CD4-positive, alpha-beta T cell (primary cell): ENCODE measurements around the gene VPS25. TPM values are rescaled to one million over a fixed set of nuclear protein-coding genes. Genes with fewer than 3 reads are reported as not detected.

ENCODE experiments used
- ATAC-seq: fragments of 200-7000 bp; cut with Tn5 transposase; one replicate; pipeline ENCODE4 v1.10.0; 2022; ENCODE audit warnings: mild to moderate bottlenecking; ENCODE audit not compliant: poor library complexity
- CTCF ChIA-PET: fragments of 350-600 bp; sonication (Branson Sonifier 250); formaldehyde crosslinking; loops from one replicate; lab custom pipeline; 2021; ENCODE audit warnings: antibody characterized with exemption, inconsistent platforms; lab: Charles Lee
- POLR2A ChIA-PET: fragments of 350-600 bp; sonication (Branson Sonifier 250); formaldehyde crosslinking; loops from one replicate; lab custom pipeline; 2021; ENCODE audit warnings: antibody characterized with exemption, inconsistent platforms; lab: Charles Lee
- DNase-seq, 14 experiments: peaks; one replicate each; pipeline ENCODE4 v3.0.0-alpha.2; 2013 to 2020; ENCODE audit warnings: mixed read lengths in 2 of 14
- H3K27ac ChIP-seq, 2 donors: one replicate each; pipeline versions ENCODE4 v1.5.1 to v1.7.0; 2013; ENCODE audit warnings: low read length in 2 of 2, low read depth in 1 of 2, mild to moderate bottlenecking in 1 of 2
- H3K27me3 ChIP-seq, 2 experiments: 1 replicate in 1 of 2; 2 replicates in 1 of 2; pipeline versions ENCODE4 v1.6.1 to v1.7.0; 2013; ENCODE audit warnings: low read length in 2 of 2, control low read depth in 1 of 2, mild to moderate bottlenecking in 1 of 2, moderate library complexity in 1 of 2; ENCODE audit not compliant: insufficient read depth in 2 of 2, control insufficient read depth in 1 of 2
- H3K36me3 ChIP-seq: one replicate; pipeline ENCODE4 v1.6.1; 2013; ENCODE audit warnings: low read length, control low read depth; ENCODE audit not compliant: insufficient read depth
- H3K4me1 ChIP-seq: one replicate; pipeline ENCODE4 v1.6.1; 2013; ENCODE audit warnings: low read length, control low read depth; ENCODE audit not compliant: insufficient read depth
- H3K4me3 ChIP-seq: one replicate; pipeline ENCODE4 v1.5.1; 2013; ENCODE audit warnings: mild to moderate bottlenecking, low read length, moderate library complexity
- H3K9me3 ChIP-seq, 2 experiments: 1 replicate in 1 of 2; 2 replicates in 1 of 2; pipeline versions ENCODE4 v1.6.1 to v1.7.0; 2013; ENCODE audit warnings: low read length in 2 of 2, mild to moderate bottlenecking in 2 of 2, control low read depth in 1 of 2, moderate library complexity in 1 of 2; ENCODE audit not compliant: control insufficient read depth in 1 of 2, insufficient read depth in 1 of 2
- H3K27ac Mint-ChIP-seq: one replicate; pipeline ENCODE4 v1.8.0; 2020; ENCODE audit warnings: mixed read lengths
- H3K27me3 Mint-ChIP-seq: one replicate; pipeline ENCODE4 v1.8.0; 2021; ENCODE audit warnings: mixed read lengths
- H3K36me3 Mint-ChIP-seq: one replicate; pipeline ENCODE4 v1.8.0; 2021; ENCODE audit warnings: low read depth, mixed read lengths
- H3K4me1 Mint-ChIP-seq: one replicate; pipeline ENCODE4 v1.8.0; 2021; ENCODE audit warnings: low read depth, mixed read lengths
- H3K4me3 Mint-ChIP-seq: one replicate; pipeline ENCODE4 v1.8.0; 2020; ENCODE audit warnings: mild to moderate bottlenecking, mixed read lengths
- H3K9me3 Mint-ChIP-seq: one replicate; pipeline ENCODE4 v1.8.0; 2020; ENCODE audit warnings: mixed read lengths
- intact Hi-C, 2 experiments: fragments of 100-400 bp; cut with DNase I in 1 of 2; cut with micrococcal nuclease in 1 of 2; formaldehyde crosslinking; loops; one replicate each; pipeline versions ENCODE4 v1.15.1 to v1.9.0; 2023 to 2025; cut with DNase I, micrococcal nuclease
- total RNA-seq, 174 experiments: library from RNA in 2 of 174; stranded (reverse) in 2 of 174; gene quantifications; one replicate each; pipeline ENCODE4 v1.2.3 and lab custom pipeline; 2021 to 2026
- TF ChIP-seq, protein P1 (sequence below): fragments of 200-600 bp; IDR thresholded peaks from one replicate; pipeline ENCODE4 v1.8.0; 2022; ENCODE audit warnings: antibody characterized with exemption, mild to moderate bottlenecking

The VPS25 gene
- total RNA-seq, 2 experiments from 2014 or later: 40.6 to 45.7 TPM

DNA sequence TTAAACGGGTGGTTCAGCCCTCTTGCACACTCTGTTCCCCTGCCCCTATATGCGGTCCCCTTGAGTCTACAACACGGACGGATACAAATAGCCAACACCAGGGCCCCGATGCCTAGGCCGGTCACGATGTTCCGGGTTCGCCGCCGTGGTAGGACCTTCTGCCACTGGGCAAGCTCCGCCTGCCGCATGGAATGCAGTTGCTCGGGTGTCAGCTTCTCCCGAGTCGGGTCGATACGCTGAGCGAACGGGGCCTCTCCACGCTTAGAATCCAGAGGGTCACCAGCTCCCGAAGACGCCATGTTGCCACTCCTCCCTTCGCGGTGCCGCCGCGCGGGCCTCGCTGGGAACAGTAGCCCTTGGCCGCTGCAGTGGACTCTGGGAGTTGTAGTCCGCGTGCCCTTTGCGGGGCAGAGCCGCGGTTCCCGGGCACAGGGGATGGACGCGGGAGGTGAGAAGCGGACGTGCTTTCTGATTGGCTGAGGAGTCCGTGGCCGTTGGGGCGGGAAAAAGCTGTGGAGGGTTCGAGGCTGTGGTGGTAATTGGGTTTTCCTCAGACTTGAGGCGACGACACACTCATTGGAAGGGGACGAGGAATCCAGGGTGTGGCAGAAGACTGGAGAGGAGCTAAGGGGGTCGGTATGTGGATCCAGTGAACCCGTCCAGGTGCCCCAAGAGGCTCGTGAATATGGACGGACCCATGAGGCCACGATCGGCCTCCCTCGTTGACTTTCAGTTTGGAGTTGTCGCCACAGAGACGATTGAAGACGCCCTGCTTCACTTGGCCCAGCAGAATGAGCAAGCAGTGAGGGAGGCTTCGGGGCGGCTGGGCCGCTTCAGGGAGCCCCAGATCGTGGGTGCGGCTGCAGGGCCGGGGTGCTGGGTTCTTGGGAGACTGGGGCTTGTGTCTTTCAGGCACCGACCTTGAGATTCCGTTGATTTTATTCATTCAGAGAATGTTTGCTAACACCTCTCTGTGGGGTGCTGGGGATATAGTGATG lies 25.4 kb downstream of the VPS25 start, which contains the start of the genes CNTD1 and COA3:
Gene CNTD1 (plus strand): TSS at position 479 of the 998 bp plus-strand sequence. CDS start 207 bp downstream, at position 686.
Gene COA3 (minus strand): TSS at position 322 of the 998 bp plus-strand sequence. CDS start 23 bp downstream, at position 299.
- POLR2A ChIA-PET: interaction anchor here (0.7 to 2.3 kb wide), 8 partner anchors 19 to 569 kb away, joined by 3 to 9 read pairs (median 4); partner anchors contain the start of genes BECN1, PSME3, RETREG3 and RPL27
- peak within 1 kb of the TSS; percentile 92 for H3K4me3 ChIP-seq
- peak within 1 kb of the TSS in 1 of 2 donors; percentile 3 for H3K27ac ChIP-seq

DNA sequence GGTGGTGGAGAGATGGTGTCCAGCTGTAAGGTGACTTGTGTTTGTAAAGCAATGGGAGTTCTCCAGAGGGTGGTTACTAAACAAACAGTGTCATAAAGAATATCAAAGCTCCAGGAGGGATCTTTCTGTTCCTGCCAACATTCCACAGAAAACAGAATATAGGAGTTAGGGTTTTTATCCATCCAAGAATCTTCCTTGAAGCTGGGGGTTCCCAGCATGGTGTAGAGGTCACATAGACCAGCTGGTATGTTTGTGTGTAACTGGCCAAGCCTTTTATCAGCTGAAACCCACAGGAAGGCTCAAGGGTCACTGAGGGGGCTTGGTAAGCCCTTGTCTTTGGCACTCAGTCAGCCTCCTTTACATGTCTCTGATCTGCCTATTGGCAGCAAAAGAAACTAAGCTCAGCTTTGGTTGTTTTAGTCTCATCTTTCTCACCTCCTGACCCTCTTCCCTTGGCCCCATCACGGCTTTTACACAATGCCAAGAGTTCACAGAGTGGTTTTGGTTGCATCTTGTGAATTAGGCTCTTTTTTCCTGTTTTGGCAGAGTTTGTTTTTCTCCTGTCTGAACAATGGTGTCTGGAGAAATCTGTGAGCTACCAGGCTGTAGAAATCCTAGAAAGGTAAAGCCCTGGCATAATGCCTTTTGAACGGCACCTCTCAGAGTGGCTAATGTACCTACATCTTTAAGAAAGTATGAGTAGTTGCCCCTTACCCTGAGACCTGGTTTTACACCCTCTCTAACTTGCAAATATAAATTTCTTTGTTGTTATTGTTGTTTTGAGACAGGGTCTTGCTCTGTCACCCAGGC lies 30.0 kb downstream of the VPS25 start:
- Histone ChIP-seq H3K9me3 (no peaks in the 10 kb centered on the region), H3K36me3 (no peaks in the 10 kb centered on the region), H3K4me1 (peaks cover 7% of the 10 kb centered on the region), H3K27me3 (no peaks in the 10 kb centered on the region), H3K27ac (no peak overlapping the region), H3K4me3 (no peak overlapping the region)
- Mint-ChIP-seq H3K9me3 (no peaks in the 10 kb centered on the region), H3K27ac (no peak overlapping the region), H3K4me1 (peaks cover 7% of the 10 kb centered on the region), H3K36me3 (peaks cover 4% of the 10 kb centered on the region), H3K4me3 (no peak overlapping the region), H3K27me3 (no peaks in the 10 kb centered on the region)
- ChIA-PET CTCF (interaction anchor here (1.0 to 1.2 kb wide), 2 partner anchors 17 to 21 kb away, joined by 3 to 4 read pairs; partner anchors contain the start of gene BECN1), POLR2A (no interaction called here)
- TF ChIP-seq, protein P1, sequence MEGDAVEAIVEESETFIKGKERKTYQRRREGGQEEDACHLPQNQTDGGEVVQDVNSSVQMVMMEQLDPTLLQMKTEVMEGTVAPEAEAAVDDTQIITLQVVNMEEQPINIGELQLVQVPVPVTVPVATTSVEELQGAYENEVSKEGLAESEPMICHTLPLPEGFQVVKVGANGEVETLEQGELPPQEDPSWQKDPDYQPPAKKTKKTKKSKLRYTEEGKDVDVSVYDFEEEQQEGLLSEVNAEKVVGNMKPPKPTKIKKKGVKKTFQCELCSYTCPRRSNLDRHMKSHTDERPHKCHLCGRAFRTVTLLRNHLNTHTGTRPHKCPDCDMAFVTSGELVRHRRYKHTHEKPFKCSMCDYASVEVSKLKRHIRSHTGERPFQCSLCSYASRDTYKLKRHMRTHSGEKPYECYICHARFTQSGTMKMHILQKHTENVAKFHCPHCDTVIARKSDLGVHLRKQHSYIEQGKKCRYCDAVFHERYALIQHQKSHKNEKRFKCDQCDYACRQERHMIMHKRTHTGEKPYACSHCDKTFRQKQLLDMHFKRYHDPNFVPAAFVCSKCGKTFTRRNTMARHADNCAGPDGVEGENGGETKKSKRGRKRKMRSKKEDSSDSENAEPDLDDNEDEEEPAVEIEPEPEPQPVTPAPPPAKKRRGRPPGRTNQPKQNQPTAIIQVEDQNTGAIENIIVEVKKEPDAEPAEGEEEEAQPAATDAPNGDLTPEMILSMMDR: no peak
- ATAC-seq (no peak), DNase-seq (no peak)
- intact Hi-C loops: no loop called here

More for the DNA sequence above, 25.4 kb downstream of the VPS25 start, which contains the start of the genes CNTD1 and COA3:
- H3K4me1 ChIP-seq: peaks cover 30% of the 10 kb centered on the region
- CTCF ChIA-PET: interaction anchor here (1.0 to 1.1 kb wide), 2 partner anchors 22 to 26 kb away, joined by 4 to 5 read pairs; partner anchors contain the start of gene BECN1
- peaks cover 4% of the 10 kb centered on the region for H3K36me3 ChIP-seq
- peaks cover 11% of the 10 kb centered on the region for H3K36me3 Mint-ChIP-seq
- no peaks in the 10 kb centered on the region for H3K27me3 Mint-ChIP-seq
- DNase-seq: peak; percentile 59 to 86 (median 68)
- no peaks in the 10 kb centered on the region for H3K9me3 ChIP-seq
- intact Hi-C loops: loop anchor here in 1 of 2 experiments (2.0 to 5.0 kb wide), 2 partner anchors 24 to 34 kb away; partner anchors contain the start of gene PSME3
- no peaks in the 10 kb centered on the region for H3K27me3 ChIP-seq
- H3K9me3 Mint-ChIP-seq: no peaks in the 10 kb centered on the region
- ATAC-seq: peak; percentile 99
- peak within 1 kb of the TSS; percentile 63 for H3K27ac Mint-ChIP-seq
- H3K4me1 Mint-ChIP-seq: peaks cover 19% of the 10 kb centered on the region
- TF ChIP-seq, protein P1: no peak
- peak within 1 kb of the TSS; percentile 92 for H3K4me3 Mint-ChIP-seq

- TF ChIP-seq, protein P1: no peak
- H3K27ac Mint-ChIP-seq: no peak overlapping the region
These were observed 31.7 kb downstream of the VPS25 start for GRCh38 chr17:42804918-42805367.

More at GRCh38 chr17:42804918-42805367, 31.7 kb downstream of the VPS25 start:
- H3K9me3 Mint-ChIP-seq: no peaks in the 10 kb centered on the region
- DNase-seq (no peak), ATAC-seq (no peak)
- H3K4me1 ChIP-seq: no peaks in the 10 kb centered on the region
- intact Hi-C loops: no loop called here
- no peaks in the 10 kb centered on the region for H3K27me3 Mint-ChIP-seq
- ChIA-PET POLR2A (no interaction called here), CTCF (no interaction called here)
- H3K36me3 Mint-ChIP-seq: peaks cover 10% of the 10 kb centered on the region
- H3K9me3 ChIP-seq: no peaks in the 10 kb centered on the region
- H3K27ac ChIP-seq: no peak overlapping the region
- H3K4me3 ChIP-seq: no peak overlapping the region
- H3K4me3 Mint-ChIP-seq: no peak overlapping the region
- H3K4me1 Mint-ChIP-seq: no peaks in the 10 kb centered on the region
- H3K27me3 ChIP-seq: no peaks in the 10 kb centered on the region
- peaks cover 8% of the 10 kb centered on the region for H3K36me3 ChIP-seq
